Right renal cortex interstitium (tissue), 3 donors: ENCODE data around the gene PTPRG. TPM values are rescaled to one million over a fixed set of nuclear protein-coding genes. Genes with fewer than 3 reads are reported as not detected.
A peak's percentile ranks its signal among the peaks of the same experiment; 100 is the strongest.

ENCODE experiments used
- DNase-seq, 3 donors: peaks; one replicate each; pipeline ENCODE4 v3.0.0-alpha.2; 2013; ENCODE audit warnings: low read depth in 3 of 3, low spot score in 2 of 3
- polyA plus RNA-seq, 3 donors: library from polyadenylated mRNA; unstranded; fragments of 120-200 nt; gene quantifications; one replicate each; pipeline ENCODE4 v1.2.1, GENCODE V29; 2013; ENCODE audit not compliant: insufficient read length in 3 of 3

PTPRG gene
- polyA plus RNA-seq, 3 donors: 87.3 to 97.7 (median 93.7) TPM

- DNase-seq: no peak
Observed at GRCh38 chr3:62276658-62277180, 715.3 kb downstream of the PTPRG start.

GRCh38 chr3:62277450-62277849, 716.1 kb downstream of the PTPRG start:
- DNase-seq: no peak

GRCh38 chr3:62277986-62278385, 716.6 kb downstream of the PTPRG start:
- no peak for DNase-seq

- no peak for DNase-seq
Observed at GRCh38 chr3:62281726-62282125, 720.4 kb downstream of the PTPRG start.

- no peak for DNase-seq
Observed at GRCh38 chr3:62284442-62284841, 723.1 kb downstream of the PTPRG start.

- no peak for DNase-seq
Observed at GRCh38 chr3:62287392-62287927, 726.1 kb downstream of the PTPRG start.

GRCh38 chr3:62289922-62290321, 728.6 kb downstream of the PTPRG start:
- no peak for DNase-seq

GRCh38 chr3:62293051-62293780, 731.8 kb downstream of the PTPRG start:
- no peak for DNase-seq

GRCh38 chr3:62295571-62295970, 734.2 kb downstream of the PTPRG start:
- DNase-seq: no peak

GRCh38 chr3:62300617-62301016, 739.2 kb downstream of the PTPRG start:
- DNase-seq: no peak

GRCh38 chr3:62312201-62312600, 750.8 kb downstream of the PTPRG start:
- DNase-seq: no peak

GRCh38 chr3:62316525-62316924, 755.2 kb downstream of the PTPRG start:
- DNase-seq: no peak

GRCh38 chr3:62318365-62318751, 757.0 kb downstream of the PTPRG start:
- no peak for DNase-seq

- peak; percentile 68 to 76 (median 72) for DNase-seq
Observed at GRCh38 chr3:62318752-62319569, 757.6 kb downstream of the PTPRG start.

GRCh38 chr3:62319570-62320243, 758.3 kb downstream of the PTPRG start:
- no peak for DNase-seq

GRCh38 chr3:62323241-62323640, 761.9 kb downstream of the PTPRG start:
- no peak for DNase-seq

- DNase-seq: no peak
Observed at GRCh38 chr3:62325896-62326295, 764.5 kb downstream of the PTPRG start.

GRCh38 chr3:62329971-62330370, 768.6 kb downstream of the PTPRG start:
- DNase-seq: no peak

- DNase-seq: no peak
Observed at GRCh38 chr3:62332017-62332416, 770.6 kb downstream of the PTPRG start.

- DNase-seq: no peak
Observed at GRCh38 chr3:62332835-62333244, 771.5 kb downstream of the PTPRG start.

GRCh38 chr3:62335196-62335595, 773.8 kb downstream of the PTPRG start:
- no peak for DNase-seq
